ENCODE data around the gene C1orf56. TPM values are rescaled to one million over a fixed set of nuclear protein-coding genes. Genes with fewer than 3 reads are reported as not detected.

Gene C1orf56
- total RNA-seq, 2 donors from 2014 or later = 5.0 to 5.3 TPM

GRCh38 chr1:151006327-151007052 lies 41.1 kb upstream of the C1orf56 start, which contains the start of gene MINDY1:
MINDY1 (minus strand) TSS chr1:151006902; CDS start chr1:151002617, 4,285 bp downstream.
- H3K36me3 ChIP-seq = no peaks in the 10 kb centered on the region
- ATAC-seq (ENCODE audit: insufficient number of reproducible peaks, low FRiP score, low read depth) (peak; percentile 34), DNase-seq (ENCODE audit: low spot score) (peak; percentile 24)
- H3K4me3 ChIP-seq = peak within 1 kb of the TSS; percentile 75
- TF ChIP-seq CTCF (IDR thresholded peaks at IDR 0.05) = peak; percentile 60
- H3K27me3 ChIP-seq (replicated peaks; ENCODE audit: insufficient read depth) = no peaks in the 10 kb centered on the region
- H3K9me3 ChIP-seq = no peaks in the 10 kb centered on the region
- H3K4me1 ChIP-seq (ENCODE audit: control insufficient read depth in 1 of 2, low read depth in 2 of 2) = peaks cover 36 to 63% of the 10 kb centered on the region in 2 donors
- H3K27ac ChIP-seq = peak within 1 kb of the TSS; percentile 73 to 74

- Histone ChIP-seq H3K9me3 (no peaks in the 10 kb centered on the region), H3K4me3 (peak overlapping the region; percentile 72), H3K4me1 (ENCODE audit: control insufficient read depth in 1 of 2, low read depth in 2 of 2) (peaks cover 35 to 58% of the 10 kb centered on the region in 2 donors), H3K27me3 (replicated peaks; ENCODE audit: insufficient read depth) (no peaks in the 10 kb centered on the region), H3K27ac (peak overlapping the region; percentile 73 to 74), H3K36me3 (no peaks in the 10 kb centered on the region)
- DNase-seq (ENCODE audit: low spot score) (no peak), ATAC-seq (ENCODE audit: insufficient number of reproducible peaks, low FRiP score, low read depth) (no peak)
- TF ChIP-seq CTCF (IDR thresholded peaks at IDR 0.05) = no peak
Measured at GRCh38 chr1:151007853-151008243, 39.7 kb upstream of the C1orf56 start.

- peaks cover 35 to 56% of the 10 kb centered on the region in 2 donors for H3K4me1 ChIP-seq (ENCODE audit: control insufficient read depth in 1 of 2, low read depth in 2 of 2)
- DNase-seq (ENCODE audit: low spot score) = peak; percentile 86
- TF ChIP-seq CTCF (IDR thresholded peaks at IDR 0.05) = no peak
- peak; percentile 77 for ATAC-seq (ENCODE audit: insufficient number of reproducible peaks, low FRiP score, low read depth)
- peak within 1 kb of the TSS; percentile 73 to 74 for H3K27ac ChIP-seq
- no peaks in the 10 kb centered on the region for H3K9me3 ChIP-seq
- no peaks in the 10 kb centered on the region for H3K36me3 ChIP-seq
- no peaks in the 10 kb centered on the region for H3K27me3 ChIP-seq (replicated peaks; ENCODE audit: insufficient read depth)
- H3K4me3 ChIP-seq = peak within 1 kb of the TSS; percentile 75
Measured at GRCh38 chr1:151008244-151009205, 39.0 kb upstream of the C1orf56 start, which contains the start of gene PRUNE1. PRUNE1 (plus strand) TSS chr1:151008449; CDS start chr1:151008633, 184 bp downstream.

- no peak for ATAC-seq (ENCODE audit: insufficient number of reproducible peaks, low FRiP score, low read depth)
- DNase-seq (ENCODE audit: low spot score) = no peak
- Histone ChIP-seq H3K36me3 (no peaks in the 10 kb centered on the region), H3K4me3 (peak overlapping the region; percentile 72), H3K27ac (peak overlapping the region; percentile 69 to 73), H3K27me3 (replicated peaks; ENCODE audit: insufficient read depth) (no peaks in the 10 kb centered on the region), H3K4me1 (ENCODE audit: control insufficient read depth in 1 of 2, low read depth in 2 of 2) (peaks cover 34 to 56% of the 10 kb centered on the region in 2 donors), H3K9me3 (no peaks in the 10 kb centered on the region)
- TF ChIP-seq CTCF (IDR thresholded peaks at IDR 0.05) = no peak
Measured at GRCh38 chr1:151009206-151009587, 38.4 kb upstream of the C1orf56 start.

Measured in thoracic aorta (tissue), 2 donors.